DOHH2 (cell line): ENCODE measurements around the gene INSIG1.

ENCODE experiments used
- EZH2phosphoT487 ChIP-seq: fragments of 200-600 bp; sonication (generic); IDR thresholded peaks from 2 replicates; pipeline ENCODE4 v1.6.1; 2017; ENCODE audit warnings: borderline replicate concordance, mild to moderate bottlenecking, antibody characterized with exemption, low read length, moderate library complexity, mixed read lengths
- TF ChIP-seq, protein P1 (sequence below): fragments of 200-600 bp; sonication (generic); IDR thresholded peaks from one replicate; pipeline ENCODE4 v1.5.1; 2014; ENCODE audit warnings: antibody characterized with exemption, mild to moderate bottlenecking, low read depth, low read length; ENCODE audit not compliant: poor library complexity, severe bottlenecking

DNA sequence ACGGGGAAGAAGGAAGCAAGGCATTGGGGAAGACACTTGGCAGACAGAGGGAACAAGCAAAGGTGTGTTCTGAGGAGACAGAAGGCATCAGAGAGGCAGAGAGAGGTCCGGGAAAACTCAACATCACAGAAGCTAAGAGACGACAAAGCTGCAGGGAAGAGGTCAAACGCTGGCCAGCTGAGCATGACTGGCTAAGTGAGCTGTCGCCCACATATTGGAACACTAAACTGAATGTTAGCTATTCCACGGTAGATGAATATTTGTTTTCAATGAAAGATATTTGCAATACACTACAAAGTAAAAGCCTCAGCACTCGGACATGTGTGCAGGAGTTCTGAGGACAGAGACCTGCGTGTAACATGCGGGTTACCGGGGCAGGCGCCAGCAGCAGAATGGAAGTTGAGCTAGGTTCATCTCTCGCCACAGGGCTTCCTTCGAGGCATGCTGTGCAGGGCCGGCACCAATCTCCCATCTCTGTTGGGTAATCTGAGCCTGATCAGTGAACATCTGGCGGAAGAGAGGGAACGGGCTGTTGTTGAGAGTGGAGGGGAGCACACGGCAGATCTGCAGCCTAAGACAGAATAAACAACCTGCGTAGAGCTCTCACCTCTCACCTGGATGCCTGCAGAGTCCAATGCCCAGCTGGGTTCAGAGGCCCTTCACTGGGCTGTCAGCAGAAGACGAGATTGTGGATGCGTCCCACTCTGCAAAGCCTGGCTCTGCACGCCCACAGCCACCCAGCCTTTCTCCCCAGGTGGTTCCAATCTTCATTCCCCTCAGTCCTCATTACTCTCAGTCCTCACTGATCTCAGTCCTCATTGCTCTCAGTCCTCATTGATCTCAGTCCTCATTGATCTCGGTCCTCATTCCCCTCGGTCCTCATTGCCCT, 35.9 kb downstream of the INSIG1 start:
- TF ChIP-seq, protein P1, sequence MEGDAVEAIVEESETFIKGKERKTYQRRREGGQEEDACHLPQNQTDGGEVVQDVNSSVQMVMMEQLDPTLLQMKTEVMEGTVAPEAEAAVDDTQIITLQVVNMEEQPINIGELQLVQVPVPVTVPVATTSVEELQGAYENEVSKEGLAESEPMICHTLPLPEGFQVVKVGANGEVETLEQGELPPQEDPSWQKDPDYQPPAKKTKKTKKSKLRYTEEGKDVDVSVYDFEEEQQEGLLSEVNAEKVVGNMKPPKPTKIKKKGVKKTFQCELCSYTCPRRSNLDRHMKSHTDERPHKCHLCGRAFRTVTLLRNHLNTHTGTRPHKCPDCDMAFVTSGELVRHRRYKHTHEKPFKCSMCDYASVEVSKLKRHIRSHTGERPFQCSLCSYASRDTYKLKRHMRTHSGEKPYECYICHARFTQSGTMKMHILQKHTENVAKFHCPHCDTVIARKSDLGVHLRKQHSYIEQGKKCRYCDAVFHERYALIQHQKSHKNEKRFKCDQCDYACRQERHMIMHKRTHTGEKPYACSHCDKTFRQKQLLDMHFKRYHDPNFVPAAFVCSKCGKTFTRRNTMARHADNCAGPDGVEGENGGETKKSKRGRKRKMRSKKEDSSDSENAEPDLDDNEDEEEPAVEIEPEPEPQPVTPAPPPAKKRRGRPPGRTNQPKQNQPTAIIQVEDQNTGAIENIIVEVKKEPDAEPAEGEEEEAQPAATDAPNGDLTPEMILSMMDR: no peak
- no peak for TF ChIP-seq EZH2phosphoT487
